Osteocyte (in vitro differentiated cells): Measurements from ENCODE around the gene GAP43. TPM values are rescaled to one million over a fixed set of nuclear protein-coding genes. Genes with fewer than 3 reads are reported as not detected.

Experiments
- DNase-seq: peaks from one replicate; pipeline ENCODE4 v3.0.0; 2021; ENCODE audit warnings: mixed read lengths; ENCODE audit not compliant: unreplicated experiment; ENCODE audit errors: extremely low spot score
- H3K27ac Mint-ChIP-seq: one replicate; pipeline ENCODE4 v1.8.0; 2021; ENCODE audit warnings: mild to moderate bottlenecking, mixed read lengths; ENCODE audit not compliant: unreplicated experiment
- H3K27me3 Mint-ChIP-seq: one replicate; pipeline ENCODE4 v1.8.0; 2021; ENCODE audit warnings: mixed read lengths; ENCODE audit not compliant: unreplicated experiment
- H3K36me3 Mint-ChIP-seq: one replicate; pipeline ENCODE4 v1.8.0; 2021; ENCODE audit warnings: mixed read lengths; ENCODE audit not compliant: unreplicated experiment
- H3K4me1 Mint-ChIP-seq: one replicate; pipeline ENCODE4 v1.8.0; 2021; ENCODE audit warnings: mixed read lengths; ENCODE audit not compliant: unreplicated experiment
- H3K4me3 Mint-ChIP-seq: one replicate; pipeline ENCODE4 v1.8.0; 2021; ENCODE audit warnings: mild to moderate bottlenecking, moderate library complexity, mixed read lengths; ENCODE audit not compliant: unreplicated experiment
- H3K9me3 Mint-ChIP-seq: one replicate; pipeline ENCODE4 v1.8.0; 2021; ENCODE audit warnings: mixed read lengths; ENCODE audit not compliant: unreplicated experiment
- CTCF ChIP-seq: fragments of 200-600 bp; sonication (generic); IDR thresholded peaks from 2 replicates; pipeline ENCODE4 v1.5.0; 2021; ENCODE audit warnings: antibody characterized with exemption, mild to moderate bottlenecking, moderate library complexity
- total RNA-seq: library from RNA; stranded (reverse); gene quantifications from 2 replicates; pipeline ENCODE4 v1.2.1, GENCODE V29; 2021

The GAP43 gene
- total RNA-seq, 1 donor from 2014 or later = 3.2 TPM

- no peak for TF ChIP-seq CTCF
Measured at GRCh38 chr3:115617591-115617990, 5.7 kb upstream of the GAP43 start.

GRCh38 chr3:115624029-115624741 lies 875 bp downstream of the GAP43 start:
- Mint-ChIP-seq H3K4me3 (peak overlapping the region; percentile 75), H3K27ac (no peak overlapping the region), H3K27me3 (peaks cover 29% of the 10 kb centered on the region), H3K4me1 (peaks cover 15% of the 10 kb centered on the region), H3K9me3 (no peaks in the 10 kb centered on the region), H3K36me3 (no peaks in the 10 kb centered on the region)
- no peak for TF ChIP-seq CTCF
- no peak for DNase-seq

More at GRCh38 chr3:115617591-115617990, 5.7 kb upstream of the GAP43 start:
- no peak overlapping the region for H3K27ac Mint-ChIP-seq
- no peaks in the 10 kb centered on the region for H3K27me3 Mint-ChIP-seq
- H3K36me3 Mint-ChIP-seq = no peaks in the 10 kb centered on the region
- peaks cover 5% of the 10 kb centered on the region for H3K9me3 Mint-ChIP-seq
- no peaks in the 10 kb centered on the region for H3K4me1 Mint-ChIP-seq
- no peak for DNase-seq
- H3K4me3 Mint-ChIP-seq = no peak overlapping the region

GRCh38 chr3:115624901-115625300 lies 1.6 kb downstream of the GAP43 start:
- Mint-ChIP-seq H3K27ac (no peak overlapping the region), H3K27me3 (peaks cover 29% of the 10 kb centered on the region), H3K9me3 (no peaks in the 10 kb centered on the region), H3K4me1 (peaks cover 15% of the 10 kb centered on the region), H3K4me3 (no peak overlapping the region), H3K36me3 (no peaks in the 10 kb centered on the region)
- no peak for DNase-seq
- no peak for TF ChIP-seq CTCF

GRCh38 chr3:115626006-115626409 lies 2.7 kb downstream of the GAP43 start:
- Mint-ChIP-seq H3K4me3 (no peak overlapping the region), H3K4me1 (peaks cover 15% of the 10 kb centered on the region), H3K9me3 (no peaks in the 10 kb centered on the region), H3K27ac (no peak overlapping the region), H3K27me3 (peaks cover 32% of the 10 kb centered on the region), H3K36me3 (no peaks in the 10 kb centered on the region)
- TF ChIP-seq CTCF = no peak
- DNase-seq = no peak

GRCh38 chr3:115626721-115627120 lies 3.4 kb downstream of the GAP43 start:
- H3K4me1 Mint-ChIP-seq = peaks cover 15% of the 10 kb centered on the region
- no peaks in the 10 kb centered on the region for H3K36me3 Mint-ChIP-seq
- no peak for DNase-seq
- H3K9me3 Mint-ChIP-seq = no peaks in the 10 kb centered on the region
- H3K4me3 Mint-ChIP-seq = no peak overlapping the region
- H3K27me3 Mint-ChIP-seq = peaks cover 32% of the 10 kb centered on the region
- H3K27ac Mint-ChIP-seq = no peak overlapping the region
- TF ChIP-seq CTCF = no peak
